NCI-H460 (cell line): Measurements from ENCODE around the gene MYO1F. TPM values are rescaled to one million over a fixed set of nuclear protein-coding genes. Genes with fewer than 3 reads are reported as not detected.
A peak's percentile ranks its signal among the peaks of the same experiment; 100 is the strongest.
"Not testable (repeated sequence)": the region's sequence is repeated elsewhere in the genome, so short reads cannot be mapped to it uniquely, and the experiment has no call there.

ENCODE experiments used
- DNase-seq: peaks from one replicate; pipeline ENCODE4 v3.0.0-alpha.2; 2016; ENCODE audit warnings: low read depth; ENCODE audit errors: extremely low read depth
- total RNA-seq: library from RNA; depleted of rRNA; stranded (reverse); fragments of >200 nt; shearing (Covaris generic); gene quantifications from 2 replicates; pipeline ENCODE4 v1.2.3, GENCODE V29; 2014

Gene MYO1F
- total RNA-seq, 1 experiment from 2014 or later: 0.15 TPM

DNA sequence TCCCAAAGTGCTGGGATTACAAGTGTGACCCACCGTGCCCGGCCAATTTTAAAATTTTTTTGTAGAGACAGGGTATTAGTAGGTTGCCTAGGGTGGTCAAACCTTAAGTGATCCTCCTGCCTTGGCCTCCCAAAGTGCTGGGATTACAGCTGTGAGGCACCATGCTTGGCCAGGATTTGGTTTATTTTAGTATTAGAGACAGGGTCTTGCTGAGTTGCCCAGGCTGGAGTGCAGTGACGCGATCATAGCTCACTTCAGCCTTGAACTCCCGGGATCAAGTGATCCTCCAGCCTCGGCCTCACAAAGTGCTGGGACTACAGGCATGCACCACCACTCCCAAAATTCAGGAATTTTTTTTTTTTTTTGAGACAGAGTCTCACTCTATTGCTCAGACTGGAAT lies 57.9 kb downstream of the MYO1F start:
- no peak for DNase-seq

DNA sequence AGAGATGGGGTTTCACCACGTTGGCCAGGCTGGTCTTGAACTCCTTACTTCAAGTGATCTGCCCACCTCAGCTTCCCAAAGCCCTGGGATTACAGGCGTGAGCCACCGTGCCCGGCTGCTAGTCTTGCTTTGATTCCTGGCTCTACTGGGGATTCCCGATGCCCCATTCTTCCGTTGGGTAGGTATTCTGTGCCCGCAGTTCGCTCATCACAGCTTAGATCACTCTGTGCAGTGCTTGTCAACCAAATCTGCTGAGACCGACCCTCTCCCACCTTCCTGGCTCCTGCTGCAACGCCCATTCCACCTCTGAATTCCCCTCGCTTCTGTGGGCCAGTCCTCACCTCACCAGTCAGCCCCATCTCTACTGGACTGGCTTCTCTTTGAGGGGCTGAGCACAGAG lies 58.7 kb downstream of the MYO1F start:
- DNase-seq: no peak

DNA sequence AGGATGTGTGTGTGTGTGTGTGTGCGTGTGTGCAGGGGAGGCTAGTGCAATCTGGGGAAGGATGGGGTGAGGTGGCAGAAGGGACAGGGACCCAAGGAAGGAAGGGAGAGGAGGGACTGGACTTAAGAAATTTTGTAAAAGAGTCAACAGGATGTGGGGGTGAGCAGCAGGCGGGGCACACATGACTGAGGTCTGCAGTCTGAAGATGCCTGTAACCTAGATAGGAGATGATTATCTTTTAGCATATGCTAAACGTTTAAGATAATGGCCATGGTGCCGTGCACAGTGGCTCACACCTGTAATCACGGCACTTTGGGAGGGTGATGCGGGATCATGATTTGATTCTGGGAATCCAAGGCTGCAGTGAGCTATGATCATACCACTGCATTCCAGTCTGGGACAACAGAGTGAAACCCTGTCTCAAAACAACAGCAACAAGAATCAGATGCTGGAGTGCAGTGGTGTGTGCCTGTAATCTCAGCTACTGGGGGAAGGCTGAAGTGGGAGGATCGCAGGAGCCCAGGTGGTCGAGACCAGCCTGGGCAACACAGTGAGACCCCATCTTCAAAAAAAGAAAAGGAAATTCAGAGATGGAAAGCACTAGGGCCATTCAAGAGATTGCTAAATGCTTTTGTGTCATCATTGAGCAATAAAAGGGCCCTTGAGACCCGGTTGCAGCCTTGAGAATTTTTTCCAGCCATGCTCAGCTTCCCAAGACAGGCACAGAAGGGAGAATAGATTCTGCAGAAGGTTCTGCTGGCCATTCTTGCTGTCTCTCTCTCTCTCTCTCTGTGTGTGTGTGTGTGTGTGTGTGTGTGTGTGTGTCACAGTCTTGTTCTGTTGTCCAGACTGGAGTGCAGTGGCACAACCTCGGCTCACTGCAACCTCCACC lies 59.4 kb downstream of the MYO1F start:
- DNase-seq: no peak

DNA sequence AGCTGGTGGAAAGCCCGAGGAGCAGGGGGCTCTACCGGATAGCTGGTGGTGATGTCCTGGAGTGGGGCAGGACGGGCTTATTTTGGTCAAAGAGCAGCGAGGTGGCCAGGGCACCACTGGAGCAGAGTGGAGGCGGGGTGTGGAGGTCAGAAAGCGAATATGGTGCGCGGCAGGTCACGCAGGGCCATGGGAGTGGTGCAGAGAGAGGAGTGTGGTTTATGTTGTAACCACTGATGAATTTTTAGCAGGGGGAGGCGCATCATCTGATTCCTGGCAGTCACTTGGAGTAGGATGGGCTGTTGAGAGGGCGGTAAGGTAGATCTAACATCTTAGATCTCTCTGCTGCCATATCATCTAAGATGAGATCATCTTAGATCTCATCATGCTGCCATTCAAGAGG lies 61.9 kb downstream of the MYO1F start:
- DNase-seq: no peak

DNA sequence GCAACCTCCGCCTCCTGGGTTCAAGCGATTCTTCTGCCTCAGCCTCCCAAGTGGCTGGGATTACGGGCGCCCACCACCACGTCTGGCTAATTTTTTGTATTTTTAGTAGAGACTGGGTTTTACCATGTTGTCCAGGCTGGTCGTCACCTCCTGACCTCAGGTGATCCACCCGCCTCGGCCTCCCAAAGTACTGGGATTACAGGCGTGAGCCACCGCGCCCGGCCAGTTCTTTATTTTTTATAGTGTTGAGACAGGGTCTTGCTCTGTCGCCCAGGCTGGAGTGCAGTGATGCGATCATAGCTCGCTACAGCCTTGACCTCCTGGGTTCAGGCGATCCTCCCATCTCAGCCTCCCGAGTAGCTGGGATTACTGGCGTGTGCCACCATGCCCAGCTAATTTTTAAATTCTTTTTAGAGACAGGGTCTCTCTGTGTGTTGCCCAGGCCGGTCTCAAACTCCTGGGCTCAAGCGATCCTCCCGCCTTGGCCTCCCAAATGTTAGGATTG lies 62.7 kb downstream of the MYO1F start:
- not testable (repeated sequence) for DNase-seq

DNA sequence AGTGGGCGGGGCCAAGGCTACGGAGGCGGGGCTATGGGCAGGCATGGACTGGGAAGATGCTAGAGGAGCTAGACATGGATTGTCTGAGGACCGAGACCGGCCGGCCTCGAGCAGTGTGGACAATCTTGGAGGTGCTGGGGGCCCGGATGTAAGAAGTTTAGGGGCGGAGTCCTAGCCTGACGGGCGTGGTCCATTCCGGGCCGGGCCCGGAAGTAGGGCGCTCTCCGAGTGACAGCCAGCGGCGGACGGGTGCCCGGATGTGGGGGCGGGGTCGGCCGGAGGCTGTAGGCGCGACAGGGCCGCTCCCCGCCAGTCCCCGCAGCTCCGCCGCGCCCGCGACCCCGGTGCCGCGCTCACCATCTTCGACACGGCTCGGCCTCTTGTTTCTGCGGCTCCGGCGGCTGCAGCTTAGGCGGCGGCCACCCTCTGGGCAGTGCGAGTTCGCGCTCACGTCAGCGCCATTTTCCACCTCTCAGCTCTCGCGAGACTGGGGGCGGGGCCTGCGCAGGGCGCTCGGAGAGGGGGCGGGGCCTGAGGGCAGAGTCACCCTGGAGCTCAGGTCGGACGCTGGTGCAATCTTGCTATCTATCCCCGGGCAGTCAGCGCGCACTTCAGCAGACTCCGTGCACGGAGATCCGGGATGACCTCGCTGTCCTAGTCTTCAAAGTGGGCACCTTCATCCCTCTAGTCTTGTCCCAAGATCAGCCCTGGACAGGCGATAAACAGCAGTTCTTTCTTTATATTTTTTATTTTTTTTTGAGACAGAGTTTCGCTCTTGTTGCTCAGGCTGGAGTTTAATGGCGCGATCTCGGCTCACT lies 63.3 kb downstream of the MYO1F start, which contains the start of gene ZNF414:
Gene ZNF414 (minus strand): TSS at position 481 of the 818 bp plus-strand sequence. CDS start 121 bp downstream, at position 360.
- DNase-seq: peak; percentile 93

DNA sequence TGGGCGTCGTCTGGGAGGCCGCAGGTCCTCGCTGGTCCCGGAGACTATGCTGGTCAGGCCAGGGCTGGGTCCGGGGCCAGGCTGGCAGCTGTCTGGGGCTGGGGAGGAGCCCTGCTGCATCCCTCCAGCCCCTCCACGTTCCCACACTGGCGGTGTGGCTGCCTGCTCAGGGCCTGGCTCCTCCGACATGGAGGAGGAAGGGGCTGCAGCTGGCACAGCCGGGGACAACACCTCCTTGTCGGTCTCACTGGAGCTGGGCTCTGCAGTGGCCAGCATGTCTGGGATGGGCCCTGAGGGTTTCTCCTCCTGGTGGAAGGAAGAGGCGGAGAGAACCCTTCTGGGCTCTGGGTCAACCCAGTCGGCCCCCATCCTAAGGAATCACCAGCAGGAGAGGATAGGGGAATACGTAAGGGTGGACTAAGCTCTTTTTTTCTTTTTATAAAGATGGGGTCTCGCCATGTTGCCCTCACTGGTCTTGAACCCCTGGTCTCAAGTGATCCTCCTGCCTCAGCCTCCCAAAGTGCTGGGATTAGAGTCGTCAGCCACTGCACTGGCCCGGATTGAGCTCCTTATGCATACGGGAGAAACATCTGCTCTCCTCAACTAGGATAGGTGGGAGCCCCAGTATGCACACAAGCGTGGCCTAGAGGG lies 64.1 kb downstream of the MYO1F start:
- no peak for DNase-seq

DNA sequence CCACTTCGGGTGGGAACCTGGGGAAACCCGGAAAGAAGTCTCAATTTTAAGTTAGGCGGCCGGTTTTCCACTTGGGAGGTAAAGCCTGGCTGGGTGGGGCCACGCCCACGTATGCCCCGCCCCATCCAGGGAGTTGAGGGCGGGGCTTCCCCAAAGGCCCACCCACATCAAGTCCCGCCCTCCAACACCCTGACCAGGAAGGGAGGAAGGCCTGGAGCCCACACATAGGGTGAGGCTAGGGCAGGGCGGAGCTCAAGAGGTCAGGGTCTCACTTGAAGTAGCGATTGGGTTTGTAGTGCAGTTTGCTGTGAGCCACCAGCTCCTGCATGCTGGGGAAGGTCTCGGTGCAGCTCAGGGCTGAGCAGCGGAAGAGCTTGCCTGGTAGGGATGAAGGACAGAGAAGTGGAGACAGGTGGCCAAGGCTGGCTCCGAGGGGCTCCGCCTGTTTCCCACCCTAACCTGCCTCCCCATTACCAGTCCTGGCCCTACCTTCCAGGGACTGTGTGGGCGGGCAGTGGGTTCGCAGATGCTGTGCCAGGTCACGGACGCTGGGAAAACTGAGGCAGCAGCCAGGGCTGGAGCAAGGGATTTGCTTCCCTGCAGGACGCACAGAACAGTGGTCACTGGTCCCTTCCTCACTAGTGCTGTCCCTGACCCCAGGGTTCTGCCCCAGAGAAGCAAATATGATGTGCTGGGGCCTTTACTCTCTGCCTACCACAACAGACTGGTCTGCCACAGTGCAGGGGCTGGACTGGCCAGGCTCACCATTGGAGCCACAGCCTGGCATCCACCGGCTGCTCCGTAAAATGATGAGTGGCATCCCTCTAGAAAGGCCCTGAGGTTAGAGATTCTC lies 64.9 kb downstream of the MYO1F start:
- DNase-seq: no peak

DNA sequence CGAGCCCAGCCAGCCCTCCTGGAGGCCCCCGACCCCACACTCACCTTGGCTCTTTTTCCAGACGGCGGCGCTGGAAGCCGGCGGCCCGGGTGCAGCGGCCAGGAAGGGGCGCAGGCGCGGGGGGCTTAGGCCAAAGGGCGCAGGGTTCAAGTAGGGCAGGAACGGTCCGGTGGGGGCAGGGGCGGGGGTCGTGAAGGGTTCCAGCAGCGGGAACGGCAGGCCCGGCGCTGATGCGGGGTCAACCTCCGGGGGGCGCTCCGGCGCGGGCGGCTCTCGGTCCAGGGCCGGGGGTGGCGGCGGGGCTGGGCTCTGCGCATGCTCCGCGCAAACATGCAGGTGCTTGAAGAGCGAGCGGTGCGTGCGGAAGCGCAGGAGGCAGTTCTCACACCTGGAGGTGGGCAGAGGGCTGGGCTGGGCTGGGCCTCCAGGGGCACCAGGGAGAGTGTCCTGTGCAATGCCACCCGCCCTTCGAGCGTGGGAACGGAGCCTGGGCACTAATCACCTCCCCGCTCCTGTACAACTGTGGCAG lies 65.6 kb downstream of the MYO1F start:
- DNase-seq: no peak

DNA sequence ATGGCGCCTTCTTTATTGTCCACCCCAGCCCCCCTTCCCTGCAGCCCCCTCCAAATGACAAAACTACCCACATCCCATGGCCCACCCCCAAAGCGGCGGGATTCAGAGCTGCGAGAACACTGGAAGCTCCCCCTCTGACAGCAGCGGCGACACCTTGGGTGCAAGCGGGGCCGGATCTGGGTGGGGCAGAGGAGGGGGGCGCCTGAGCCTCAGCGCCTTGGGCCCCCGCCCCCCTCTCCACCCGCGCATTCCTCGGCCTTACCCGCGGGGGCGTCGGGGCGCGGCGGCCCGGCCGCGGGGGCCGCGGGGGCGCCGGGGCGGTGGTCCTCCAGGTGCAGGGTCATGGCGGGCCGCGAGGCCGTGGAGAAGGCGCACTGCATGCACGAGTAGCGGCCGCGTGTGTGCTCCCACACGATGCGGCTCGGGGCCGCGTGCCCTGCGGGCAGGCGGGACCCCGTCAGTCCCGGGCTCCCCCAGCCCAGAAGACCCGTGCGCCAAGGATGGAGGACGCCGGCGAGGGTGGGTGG lies 66.6 kb downstream of the MYO1F start:
- DNase-seq: no peak

DNA sequence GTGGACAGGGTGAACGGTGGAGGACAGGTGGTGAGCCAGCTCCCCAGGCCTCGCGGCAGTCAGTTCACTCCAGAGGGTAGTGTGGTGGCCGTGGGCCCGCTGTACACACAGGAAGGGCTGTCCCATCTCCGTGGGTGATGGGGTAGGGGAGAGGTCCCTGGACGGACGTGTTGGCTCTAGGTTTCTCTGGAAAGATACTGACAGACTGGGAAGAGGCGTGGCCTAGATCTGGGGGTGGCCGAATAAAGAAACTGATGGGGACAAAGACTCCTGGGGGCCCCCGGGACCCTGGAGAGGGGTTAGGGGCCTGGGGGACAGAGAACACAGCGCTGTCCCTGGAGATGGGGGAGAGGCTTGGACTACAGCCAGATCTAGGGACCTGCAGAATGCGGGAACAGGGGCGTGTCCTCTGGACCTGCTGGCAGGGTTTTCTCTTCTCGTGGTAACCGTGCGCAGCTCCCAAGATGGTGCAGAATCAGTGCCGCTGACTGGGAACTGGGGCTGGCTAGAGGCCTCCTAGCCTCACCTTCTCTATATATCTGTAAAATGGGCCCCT lies 70.8 kb downstream of the MYO1F start:
- DNase-seq: no peak

DNA sequence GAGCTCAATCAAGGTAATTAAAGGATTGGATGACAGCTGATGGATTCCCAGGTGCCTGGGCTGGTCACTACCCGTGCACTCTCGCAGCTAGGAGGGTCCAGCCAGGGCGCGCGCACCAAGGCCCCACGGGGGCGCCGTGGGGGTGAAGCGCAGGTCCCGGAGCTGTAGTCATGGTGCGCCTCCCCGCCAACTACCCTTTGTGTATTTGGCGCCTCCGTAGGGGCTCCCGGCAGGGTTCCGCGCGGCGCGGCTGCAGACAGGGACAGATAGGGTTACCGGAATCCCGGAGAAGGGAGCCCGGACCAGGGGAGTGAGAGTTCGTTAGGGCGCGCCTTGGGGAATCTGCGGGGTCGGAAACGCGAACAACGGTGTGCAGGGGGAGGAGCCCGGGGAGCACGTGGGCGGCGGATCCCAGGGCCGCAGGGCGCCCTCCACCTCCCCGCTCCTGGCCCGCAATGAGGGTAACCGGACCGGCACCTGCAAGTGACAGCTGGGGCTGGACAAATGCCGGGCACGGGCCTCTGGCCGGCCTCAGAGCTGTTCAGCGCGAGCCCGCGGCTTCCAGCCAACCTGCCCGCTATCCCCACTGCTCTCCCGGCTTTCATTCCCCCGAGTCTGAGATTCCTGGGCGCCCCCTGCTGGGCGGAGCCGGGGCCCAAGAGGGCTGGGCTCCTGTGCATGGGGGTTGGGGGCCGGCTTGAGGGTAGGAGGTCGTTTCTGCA lies 71.4 kb downstream of the MYO1F start:
- peak; percentile 50 for DNase-seq

DNA sequence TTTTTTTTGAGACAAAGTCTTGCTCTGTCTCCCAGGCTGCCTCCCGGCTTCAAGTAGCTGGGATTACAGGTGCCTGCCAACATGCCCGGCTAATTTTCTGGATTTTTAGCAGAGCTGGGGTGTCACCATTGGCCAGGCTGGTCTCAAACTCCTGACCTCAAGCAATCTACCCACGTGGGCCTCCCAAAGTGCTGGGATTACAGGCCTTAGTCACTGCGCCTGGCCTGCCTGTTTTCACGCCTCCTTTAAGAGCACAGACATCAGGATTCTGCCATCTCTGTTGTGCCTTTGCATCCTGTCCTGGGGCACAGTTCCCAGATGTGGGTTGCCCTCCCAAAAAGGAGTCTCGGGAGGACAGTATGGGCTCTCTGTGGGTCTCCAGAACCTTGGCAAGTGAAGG lies 72.3 kb downstream of the MYO1F start:
- no peak for DNase-seq

DNA sequence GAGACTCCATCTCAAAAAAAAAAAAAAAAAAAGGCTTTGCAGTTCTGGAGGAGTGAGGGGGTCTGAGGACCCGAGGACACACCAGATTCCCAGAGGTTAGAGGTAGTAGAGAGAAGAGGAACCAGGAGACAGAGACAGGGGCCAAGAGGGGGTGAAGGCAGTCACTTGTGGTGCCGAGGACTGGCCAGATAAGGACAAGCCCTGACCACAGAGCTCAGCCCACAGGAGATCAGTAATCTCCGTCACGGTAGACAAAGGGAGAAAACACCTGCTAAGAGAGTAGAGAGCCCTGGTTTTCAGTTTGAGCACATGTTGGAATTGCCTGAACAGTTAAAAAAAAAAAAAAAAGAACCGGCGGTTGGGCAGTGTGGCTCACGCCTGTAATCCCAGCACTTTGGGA lies 73.1 kb downstream of the MYO1F start:
- no peak for DNase-seq

DNA sequence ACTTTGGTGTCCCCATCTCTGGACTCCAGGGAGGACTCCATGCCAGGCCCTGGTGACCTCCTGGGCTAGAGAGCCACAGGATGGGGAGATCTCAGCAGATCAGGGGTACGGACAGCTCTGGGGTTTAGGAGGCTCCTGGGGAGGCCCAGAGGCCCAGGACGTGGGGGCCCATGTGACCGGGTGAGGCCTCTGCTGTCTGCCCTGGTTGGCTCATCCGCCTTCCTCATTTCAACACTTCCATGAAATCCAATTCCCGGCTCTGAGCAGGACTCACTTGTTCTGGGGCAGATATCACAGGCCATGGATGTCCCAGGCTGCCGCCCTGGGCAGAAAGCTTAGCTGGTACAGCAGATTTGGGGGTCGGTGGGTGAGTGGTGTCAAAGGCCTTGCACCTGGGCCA lies 73.7 kb downstream of the MYO1F start:
- DNase-seq: no peak

DNA sequence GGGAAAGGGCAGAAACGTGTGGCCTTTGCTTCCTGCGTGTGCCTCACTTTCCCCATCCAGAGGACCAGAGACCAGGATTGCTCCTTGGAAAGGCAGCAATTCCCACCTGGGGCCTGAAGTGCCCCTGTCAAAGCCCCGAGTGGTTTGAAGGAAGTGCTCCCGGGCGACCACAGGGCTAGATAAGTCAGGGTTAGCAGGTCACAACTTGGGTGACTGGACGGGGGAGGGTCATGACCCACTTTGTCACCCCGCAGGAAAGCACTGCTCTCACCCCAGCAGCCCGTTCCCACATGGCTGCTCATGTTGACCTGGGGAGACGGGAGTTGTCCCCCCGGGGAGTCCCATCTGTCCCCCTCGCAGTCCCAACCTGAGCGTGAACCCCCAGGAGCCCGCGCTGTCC lies 75.3 kb downstream of the MYO1F start:
- DNase-seq: no peak

DNA sequence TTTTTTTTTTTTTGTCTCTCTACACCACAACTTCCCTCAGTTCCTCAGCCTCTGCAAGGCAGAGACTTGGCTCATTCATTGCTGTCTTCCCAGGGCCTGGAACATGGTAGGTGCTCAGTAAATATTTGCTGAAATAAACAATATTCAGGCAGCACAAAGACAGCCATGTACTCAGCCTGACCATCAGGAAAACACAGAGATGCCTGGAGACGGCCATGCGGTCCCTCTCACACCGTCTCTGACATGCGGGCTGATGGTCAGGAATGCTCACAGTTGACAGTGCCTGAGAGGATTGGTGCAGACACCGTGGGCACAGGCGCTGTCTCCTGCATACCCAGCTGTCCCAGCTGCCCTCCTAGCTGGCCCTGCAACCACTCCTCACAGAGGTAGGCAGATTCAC lies 75.7 kb downstream of the MYO1F start:
- DNase-seq: no peak

DNA sequence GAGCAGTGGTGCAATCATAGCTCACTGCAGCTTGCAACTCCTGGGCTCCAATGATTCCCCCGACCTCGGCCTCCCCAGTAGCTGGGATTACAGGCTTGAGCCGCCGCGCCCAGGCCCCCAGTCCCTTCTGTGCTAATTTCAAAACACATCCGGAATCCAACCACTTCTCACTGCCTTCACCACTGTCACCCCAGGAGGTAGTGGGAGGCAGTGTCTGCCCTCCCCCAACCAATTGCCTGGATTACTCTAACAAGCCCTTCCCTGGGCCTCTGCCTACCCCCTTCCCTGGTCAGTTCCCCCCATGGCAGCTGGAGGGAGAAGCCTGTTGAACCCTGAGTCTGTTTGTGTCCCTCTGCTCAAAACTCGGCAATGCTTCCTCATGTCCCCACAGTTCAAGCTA lies 77.1 kb downstream of the MYO1F start:
- DNase-seq: no peak
